ENCODE data around the gene PGLYRP2.

The PGLYRP2 gene

DNA sequence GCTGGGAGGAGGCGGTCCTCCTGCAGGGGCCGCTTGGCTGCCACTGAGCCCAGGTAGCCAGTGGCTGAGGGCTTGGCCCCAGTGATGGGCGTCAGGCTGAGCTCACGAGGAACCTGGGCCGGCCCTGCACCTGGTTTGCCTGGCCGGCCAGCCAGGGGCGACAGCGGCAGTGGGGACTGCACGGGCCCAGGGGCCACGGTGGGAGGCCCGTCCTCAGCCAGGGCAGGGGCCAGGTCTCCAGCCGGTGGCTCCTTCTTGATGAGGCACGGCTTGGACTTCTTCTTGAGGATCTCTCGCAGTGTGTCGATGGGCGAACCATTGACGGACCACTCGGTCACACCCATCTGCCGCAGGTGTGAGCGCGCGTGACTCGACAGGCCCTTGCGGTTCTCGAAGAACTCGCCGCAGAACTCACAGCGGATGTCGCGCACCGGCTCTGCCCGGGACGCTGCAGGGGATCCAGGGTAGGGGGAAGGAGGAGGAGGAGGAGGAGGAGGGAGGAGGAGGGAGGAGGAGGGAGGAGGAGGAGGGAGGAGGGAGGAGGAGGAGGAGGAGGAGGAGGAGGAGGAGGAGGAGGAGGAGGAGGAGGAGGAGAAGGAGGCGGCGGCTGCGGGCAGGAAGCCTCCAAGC, 53.9 kb downstream of the PGLYRP2 start:
- no peak for DNase-seq (ENCODE audit: low read depth)

DNA sequence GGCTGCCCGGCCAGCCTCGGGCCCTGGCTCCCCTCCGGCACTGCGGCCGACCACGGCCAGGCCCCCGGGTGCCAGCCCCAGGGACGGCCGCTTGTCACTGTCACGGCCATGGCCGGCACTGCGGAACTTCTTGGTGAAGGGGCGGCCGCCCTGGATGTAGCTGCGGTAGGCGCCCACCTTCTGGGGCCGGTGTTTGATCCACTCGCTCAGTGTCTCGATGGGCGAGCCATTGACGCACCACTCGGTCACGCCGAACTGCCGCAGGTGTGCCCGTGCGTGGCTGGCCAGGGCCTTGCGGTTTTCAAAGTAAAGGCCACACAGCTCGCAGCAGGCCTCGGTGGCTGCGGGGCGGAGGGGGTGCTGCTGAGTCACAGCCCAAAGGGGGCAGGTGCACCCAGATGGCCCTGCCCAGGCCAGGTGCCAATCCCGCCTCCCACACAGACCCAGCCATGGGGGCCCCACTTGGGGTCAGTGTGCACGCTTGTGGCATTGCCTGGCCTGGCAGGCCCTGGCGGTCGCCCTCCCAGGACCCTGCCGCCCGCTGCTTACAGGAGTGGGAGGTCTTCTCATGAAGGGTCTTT, 54.5 kb downstream of the PGLYRP2 start:
- no peak for DNase-seq (ENCODE audit: low read depth)

DNA sequence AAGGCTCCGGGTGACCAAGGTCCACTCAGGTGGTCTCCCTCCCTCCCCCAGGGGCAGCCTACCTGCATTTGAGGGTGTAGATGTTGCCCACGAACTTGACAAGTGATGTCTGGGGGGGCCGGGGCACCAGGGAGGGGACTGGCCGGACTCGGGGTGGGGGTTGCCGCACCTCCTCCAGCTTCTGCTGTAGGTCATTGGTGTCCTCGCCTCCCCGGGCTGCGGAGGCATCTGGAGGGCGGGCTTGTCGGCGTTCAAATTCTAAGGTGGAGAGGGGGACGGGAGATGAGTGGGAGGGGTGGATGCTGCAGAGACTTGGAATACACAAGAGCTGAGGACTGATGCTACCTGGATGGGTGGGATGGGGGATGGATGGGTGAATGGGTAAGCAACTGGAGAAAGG, 55.2 kb downstream of the PGLYRP2 start:
- DNase-seq (ENCODE audit: low read depth), result no peak

DNA sequence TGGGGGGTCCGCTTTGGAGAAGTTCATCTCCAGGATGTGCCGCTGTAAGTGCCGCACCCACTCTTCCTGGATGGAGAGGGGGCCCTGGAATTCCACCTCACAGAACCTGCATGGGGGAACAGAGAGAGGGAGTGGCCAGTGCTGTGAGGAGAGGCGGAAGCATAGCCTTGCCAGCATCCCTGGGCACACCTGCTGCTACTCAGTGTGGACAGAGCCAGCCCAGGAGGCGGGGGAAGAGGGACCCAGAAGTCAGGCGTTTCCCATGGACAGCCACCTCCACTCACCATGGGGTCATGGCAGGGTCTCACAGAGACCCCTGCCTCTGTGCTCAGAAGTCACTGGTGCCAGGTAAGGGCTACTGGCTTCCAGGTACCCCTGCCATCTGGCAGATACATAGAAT, 56.2 kb downstream of the PGLYRP2 start:
- no peak for DNase-seq (ENCODE audit: low read depth)

DNA sequence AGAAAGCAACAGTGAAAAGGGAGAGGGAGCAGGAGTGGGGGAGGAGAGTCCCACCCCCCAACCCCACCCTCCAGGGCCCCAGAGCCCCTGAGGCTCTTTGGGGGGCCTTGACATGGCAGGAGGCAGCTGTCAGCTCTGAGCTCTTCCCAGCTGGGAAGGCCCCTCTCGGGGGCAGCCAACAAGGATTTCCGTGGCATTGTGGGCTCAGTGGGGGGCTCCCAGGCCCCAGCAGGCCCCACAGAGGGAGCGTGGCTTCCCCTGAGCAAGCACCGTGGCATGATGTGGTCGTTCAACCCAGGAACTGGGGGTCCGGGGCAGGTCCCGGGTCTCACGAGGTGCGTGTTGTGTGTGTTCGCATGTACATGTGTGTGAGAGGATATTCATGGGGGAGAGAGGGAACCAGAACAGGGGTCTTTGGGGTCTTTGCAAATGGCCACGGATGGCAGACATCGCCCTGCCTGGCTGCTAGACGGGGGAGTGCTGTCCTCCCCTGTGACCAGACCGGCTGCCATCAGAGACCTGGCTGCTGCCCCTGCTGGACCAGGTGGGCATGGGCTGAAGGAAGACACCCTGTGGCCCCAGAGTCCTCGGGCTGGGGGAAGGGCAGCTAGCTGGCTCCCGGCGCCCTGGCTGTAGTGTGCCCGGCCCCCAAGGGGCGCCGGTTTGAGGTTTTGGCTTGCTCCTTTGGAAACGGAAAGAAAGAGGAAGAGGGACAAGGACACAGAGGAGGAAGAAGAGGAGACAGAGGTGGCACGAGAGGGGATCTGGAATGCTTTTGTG, 56.8 kb downstream of the PGLYRP2 start:
- no peak for DNase-seq (ENCODE audit: low read depth)

DNA sequence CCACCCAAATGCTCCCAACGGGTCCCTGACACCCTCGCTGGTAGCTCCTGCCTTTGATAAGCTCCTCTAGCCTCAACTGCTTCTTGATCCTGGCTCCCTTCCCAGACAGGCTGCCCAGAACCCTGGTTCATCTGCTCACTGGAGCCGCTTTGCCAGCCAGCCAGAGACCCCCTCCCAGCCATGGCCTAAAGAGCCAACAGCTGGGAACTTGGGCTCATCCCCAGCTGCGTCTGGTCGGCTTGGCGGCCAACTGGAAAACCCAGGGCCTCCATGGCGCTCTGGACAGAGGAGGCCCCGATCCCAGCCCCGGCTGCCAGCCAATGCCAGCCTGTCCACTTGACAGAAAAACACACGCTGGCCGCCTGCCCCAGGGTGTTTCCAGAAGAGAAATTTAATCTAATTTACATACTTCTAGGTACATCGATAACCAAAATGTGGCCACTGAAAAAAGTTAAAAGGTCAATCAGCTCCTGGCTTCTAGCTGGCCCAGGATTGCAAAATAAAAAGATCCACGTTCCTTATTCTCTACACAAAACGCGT, 57.5 kb downstream of the PGLYRP2 start:
- no peak for DNase-seq (ENCODE audit: low read depth)

DNA sequence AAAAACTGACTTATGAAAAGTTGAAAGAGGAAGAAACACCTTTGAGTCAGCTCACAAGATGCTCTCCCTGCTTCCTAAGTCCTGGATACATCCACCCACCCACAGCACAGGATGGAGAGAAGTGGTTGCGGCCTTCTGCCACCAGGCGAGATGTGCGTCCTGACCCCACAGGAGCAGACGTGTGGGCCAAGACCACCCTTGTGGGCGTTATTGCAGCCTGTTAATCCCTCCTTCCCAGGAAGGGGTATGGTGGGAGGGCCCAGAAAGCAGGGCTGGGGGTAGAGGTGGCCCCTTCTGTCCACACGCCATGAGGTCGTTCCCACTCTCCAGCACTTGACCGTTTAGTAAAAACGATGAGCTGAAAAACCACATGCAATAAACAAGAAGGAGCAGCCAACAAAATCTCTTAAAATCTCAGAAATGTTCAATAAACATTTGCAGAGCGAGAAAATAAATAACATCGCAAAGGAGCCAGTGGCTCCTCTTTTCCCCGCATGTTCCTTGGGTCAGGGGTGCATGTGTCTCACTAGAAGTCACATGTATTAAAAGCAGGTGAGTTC, 58.1 kb downstream of the PGLYRP2 start:
- DNase-seq (ENCODE audit: low read depth), result no peak

DNA sequence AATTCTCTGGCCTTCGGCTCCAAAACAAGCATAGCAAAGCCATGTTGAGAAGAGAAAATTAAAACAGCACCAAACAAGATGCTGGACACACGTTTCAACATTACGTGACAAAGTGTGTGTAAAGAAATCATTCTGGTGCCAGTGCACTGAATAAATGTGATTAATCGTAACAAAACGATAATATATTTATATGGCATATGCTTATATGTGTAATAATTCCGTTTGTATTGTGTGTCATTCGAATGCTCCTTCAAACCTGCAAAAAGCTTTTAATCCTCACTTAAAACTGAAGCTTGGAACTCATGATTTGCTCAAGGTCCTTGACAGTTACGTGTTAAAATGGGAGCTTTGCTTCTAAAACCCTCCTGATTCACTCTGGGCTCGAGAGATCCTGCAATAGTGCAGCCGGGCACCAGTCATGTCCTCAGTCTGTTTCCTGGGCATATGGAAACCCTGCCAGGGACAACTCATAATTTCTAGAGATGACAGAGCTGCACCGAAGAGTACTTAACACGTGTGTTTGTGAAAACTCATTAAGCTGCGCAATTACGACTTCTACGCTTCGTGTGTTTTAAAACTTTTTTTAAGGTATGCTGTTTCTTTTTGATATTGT, 59.8 kb downstream of the PGLYRP2 start:
- no peak for DNase-seq (ENCODE audit: low read depth)

Measured in activated T-cell treated with anti-CD3 and anti-CD28 coated beads for 1 hour (primary cell).